GM18498 (cell line): Measurements from ENCODE around the gene IL17RB.

Experiments
- ATAC-seq: cut with Tn5 transposase; IDR thresholded peaks from one replicate; pipeline ENCODE4 v1.9.1; 2021; ENCODE audit warnings: mild to moderate bottlenecking, moderate library complexity; ENCODE audit not compliant: unreplicated experiment

Gene IL17RB

GRCh38 chr3:53902067-53902466 is 55.7 kb downstream of the IL17RB start:
- ATAC-seq: no peak

DNA sequence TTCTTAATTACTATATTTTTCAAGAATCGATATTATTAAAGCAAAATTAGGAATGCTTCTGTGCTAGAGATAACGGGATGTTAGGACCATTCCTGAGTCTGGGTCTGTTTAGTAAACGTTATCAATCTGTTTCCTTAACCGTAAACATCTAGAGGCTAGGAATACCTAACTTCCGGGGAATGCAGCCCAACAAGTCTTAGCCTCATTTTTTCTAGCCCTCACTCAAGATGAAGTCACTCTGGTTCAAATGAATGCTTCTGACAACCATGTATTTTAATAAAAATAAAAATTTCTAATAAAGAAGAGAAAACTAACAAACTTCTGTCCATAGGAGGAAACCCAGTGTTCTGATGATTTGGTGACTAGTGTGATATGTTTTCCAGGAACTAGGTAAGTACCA is 56.3 kb downstream of the IL17RB start:
- no peak for ATAC-seq

GRCh38 chr3:53913401-53913800 is 67.0 kb downstream of the IL17RB start:
- ATAC-seq: no peak
